ENCODE results near the gene EGFL7.

EGFL7 gene

GRCh38 chr9:136643596-136644342 is 18.9 kb upstream of the EGFL7 start:
- DNase-seq (ENCODE audit: insufficient read length, low spot score) (no peak), FAIRE-seq (no peak)

- FAIRE-seq, result no peak
- DNase-seq (ENCODE audit: insufficient read length, low spot score), result no peak
Observed at GRCh38 chr9:136644343-136644592, 18.4 kb upstream of the EGFL7 start.

DNA sequence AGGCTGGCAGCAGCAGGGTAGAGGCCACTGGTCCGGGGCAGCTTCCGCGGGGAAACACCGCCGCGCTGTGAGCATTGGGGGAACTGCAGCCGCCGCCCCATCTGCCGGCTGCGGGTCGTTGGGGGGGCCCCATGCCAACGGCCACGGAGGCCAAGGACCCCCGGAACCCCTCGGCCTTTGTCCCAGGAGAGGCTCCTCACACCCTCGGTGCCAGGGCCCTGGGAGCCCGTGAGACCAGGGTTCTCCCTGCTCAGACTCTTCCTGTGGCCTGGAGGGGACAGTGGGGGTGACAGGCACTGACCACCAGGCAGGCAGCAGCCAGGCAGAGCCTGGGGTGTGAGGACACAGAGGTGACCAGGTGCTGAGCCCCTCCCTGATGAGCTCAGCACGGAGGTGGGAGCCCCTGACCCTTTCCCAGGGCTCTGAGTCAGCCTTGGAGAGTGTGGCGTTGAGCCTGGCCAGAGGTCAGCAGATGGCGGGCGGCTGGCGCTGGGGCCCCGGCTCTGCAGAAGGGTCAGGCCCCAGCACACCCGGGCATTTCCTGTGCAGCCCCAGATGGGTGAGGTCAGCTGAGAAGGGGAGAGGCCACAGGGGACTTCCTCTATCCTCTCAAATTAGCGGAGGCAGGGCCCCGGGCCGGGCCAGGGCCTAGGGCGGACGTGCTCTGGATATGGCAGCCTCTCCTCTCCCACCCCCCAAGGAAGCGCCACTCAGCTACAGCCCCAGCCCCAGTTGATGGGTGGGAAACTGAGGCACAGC is 17.9 kb upstream of the EGFL7 start:
- no peak for FAIRE-seq
- no peak for DNase-seq (ENCODE audit: insufficient read length, low spot score)

DNA sequence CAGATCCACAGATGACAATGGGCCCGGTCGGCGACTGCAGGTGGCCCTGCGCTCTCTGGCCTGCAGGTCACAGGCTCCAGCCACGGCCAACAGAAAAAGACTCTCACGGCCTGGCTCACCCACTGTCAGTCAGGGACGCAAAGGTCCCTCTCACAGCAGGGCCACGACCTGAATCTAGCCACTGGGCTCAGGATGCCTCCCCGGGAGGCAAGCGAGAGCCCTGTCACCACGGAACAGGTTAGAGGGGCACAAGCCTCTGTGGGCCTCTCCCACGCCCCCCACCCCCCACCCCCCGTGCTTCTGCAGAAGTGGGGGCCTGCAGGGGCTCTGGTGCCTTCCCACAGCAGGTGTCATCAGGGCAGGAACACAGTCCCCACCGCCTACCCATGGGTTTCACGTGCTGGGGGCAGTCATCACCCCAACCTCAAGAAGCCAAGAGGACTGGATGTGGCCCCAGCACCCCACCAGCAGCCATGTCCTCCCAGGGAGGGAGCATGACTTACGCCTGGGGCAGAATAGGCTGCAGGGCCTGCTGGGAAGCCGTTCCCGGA is 17.3 kb upstream of the EGFL7 start:
- FAIRE-seq, result no peak
- no peak for DNase-seq (ENCODE audit: insufficient read length, low spot score)

GRCh38 chr9:136645903-136646754 is 16.6 kb upstream of the EGFL7 start:
- DNase-seq (ENCODE audit: insufficient read length, low spot score), result no peak
- no peak for FAIRE-seq

DNA sequence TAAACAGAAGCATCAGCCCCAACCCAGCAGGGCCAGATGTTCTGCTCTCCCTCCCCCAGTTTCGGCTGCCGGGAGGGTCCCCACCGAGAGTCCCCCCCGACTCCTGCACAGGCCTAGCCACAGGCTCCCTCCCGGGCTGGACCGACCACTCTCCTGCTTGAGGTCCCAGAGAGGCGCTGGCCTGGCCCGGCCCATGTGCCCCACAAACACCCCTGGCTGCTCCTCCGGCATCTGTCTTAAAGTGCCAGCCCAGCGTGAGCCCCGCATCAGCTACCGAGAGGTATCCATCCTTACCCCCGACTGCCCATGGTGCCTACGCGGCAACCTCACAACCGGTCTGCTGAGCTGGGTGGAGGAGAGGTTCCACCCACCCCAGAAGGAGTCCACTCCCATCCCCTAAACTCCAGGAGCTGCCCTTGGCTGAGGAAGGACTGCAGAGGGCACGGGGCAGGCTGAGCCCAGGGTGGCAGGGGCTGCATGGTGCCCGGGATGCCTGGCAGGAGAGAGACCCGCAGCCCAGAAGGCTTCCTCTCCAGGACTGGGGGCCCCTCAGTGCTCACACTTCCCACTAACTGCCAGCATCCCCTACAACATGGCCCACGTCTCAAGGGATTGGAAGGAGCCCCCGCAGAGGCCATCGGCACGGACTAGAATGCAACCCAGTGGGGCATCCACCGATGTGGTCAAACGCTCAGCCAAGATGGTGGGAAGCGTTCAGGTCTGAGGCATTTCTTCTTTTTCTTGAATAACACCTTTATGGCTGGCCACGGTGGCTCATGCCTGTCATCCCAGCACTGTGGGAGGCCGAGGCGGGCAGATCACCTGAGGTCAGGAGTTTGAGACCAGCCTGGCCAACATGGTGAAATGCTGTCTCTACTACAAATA is 15.6 kb upstream of the EGFL7 start:
- no peak for FAIRE-seq
- DNase-seq (ENCODE audit: insufficient read length, low spot score), result no peak

DNA sequence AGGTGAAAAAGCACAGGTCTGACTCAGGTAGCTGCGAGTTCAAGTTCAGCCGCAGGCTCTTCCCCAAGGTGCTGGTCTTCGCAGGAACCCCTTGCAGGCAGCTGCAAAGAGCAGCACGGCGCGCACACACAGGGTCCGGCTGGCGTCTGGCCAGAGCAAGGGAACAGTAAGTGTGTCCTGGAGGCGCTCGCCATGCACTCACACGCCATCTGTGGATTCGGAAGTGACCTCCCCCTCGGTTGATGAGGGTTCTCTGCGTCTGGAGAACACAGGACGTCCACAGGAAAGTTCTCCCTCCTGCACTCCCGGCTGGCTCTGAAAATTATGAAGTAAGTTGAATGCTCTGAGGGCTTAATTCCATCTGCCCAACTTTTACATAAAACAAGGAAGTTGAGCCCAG is 14.0 kb upstream of the EGFL7 start:
- DNase-seq (ENCODE audit: insufficient read length, low spot score) (no peak), FAIRE-seq (no peak)

GRCh38 chr9:136650021-136650420 is 12.7 kb upstream of the EGFL7 start:
- FAIRE-seq, result no peak
- no peak for DNase-seq (ENCODE audit: insufficient read length, low spot score)

- DNase-seq (ENCODE audit: insufficient read length, low spot score) (no peak), FAIRE-seq (no peak)
Observed at GRCh38 chr9:136650648-136651047, 12.1 kb upstream of the EGFL7 start.

DNA sequence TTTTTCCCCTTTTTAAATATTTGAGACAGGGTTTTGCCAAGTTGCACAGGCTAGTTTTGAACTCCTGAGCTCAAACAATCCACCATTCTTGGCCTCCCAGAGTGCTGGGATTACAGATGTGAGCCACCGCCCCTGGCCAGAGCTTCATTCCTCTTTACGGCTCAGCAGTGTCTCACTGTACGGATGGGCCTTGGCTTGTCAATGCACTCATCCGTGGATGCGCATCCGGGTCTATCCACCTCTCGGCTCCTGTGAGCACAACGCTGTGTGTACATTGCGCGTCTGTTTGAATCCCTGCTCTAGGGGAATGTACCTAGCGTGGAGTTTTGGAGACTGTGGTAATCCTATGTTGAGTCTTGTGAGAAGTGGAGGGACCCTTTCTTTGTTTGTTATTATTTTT is 10.9 kb upstream of the EGFL7 start:
- no peak for DNase-seq (ENCODE audit: insufficient read length, low spot score)
- FAIRE-seq, result no peak

DNA sequence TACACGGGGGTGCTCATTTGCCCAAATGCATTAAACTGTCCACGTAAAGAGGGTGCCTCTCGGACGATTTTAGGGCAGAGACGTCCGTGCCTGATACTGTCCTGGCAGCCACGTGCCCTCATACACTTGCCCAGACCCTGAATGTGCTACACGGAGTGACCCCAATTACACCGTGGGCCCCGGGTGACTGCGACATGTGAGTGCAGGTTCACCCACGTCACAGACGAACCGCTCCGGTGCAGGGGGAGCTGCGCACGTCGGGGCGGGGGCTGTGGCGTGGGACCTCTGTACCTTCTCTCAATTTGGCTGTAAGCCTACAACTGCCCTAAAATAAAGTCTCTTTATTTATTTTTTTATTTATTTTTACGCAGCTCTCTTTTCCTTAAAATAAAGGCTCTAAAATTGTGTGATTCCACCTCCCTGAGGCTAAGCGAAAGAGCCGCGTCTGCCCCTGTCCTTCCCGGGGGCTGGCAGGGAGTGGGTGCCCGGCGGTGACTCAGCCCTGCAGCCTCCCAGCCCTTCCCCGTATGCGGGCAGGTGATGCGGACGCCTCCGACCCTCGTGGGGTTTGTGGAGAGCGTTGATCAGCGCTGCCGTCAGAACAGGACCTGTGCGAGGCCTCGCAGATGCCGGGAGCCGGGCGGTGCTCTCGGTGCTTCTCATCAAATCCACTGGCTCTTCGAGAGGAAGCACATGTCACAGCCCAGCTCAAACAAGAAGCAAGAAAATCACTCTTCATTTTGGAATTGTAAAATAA is 9.2 kb upstream of the EGFL7 start:
- FAIRE-seq, result no peak
- no peak for DNase-seq (ENCODE audit: insufficient read length, low spot score)

DNA sequence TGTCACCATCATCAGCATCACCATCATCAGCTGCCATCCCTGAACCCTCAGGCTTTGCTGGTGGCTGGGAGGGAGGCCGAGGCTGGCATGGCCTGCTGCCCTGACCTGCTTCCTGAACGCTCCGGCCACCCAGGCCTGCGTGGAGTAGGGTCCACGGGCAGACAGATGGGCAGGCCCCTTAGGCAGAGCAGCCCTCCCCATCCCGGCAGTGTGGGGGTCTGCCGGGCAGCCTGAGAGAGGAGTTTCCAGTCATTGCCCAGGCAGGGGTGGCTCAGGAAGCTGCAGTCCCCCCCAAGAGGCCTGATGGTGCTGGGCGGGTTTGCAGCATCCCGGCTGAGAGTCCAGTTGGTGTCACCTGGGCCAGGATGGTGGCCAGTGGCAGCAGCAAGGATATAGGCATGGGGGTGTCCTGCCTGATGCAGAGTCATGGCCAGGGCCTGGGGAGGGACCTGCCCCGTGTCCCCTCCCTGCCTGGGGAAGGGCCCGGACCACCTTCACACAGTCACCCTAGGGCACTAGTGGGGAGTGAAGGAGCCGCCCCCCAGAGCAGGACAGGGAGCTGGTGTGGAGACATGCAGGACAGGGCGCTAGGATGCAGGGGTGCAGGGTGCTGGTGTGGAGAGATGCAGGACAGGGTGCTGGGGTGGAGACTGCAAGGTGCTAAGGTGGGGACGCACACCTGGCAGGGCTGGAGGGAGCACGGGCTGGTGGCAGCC is 7.7 kb upstream of the EGFL7 start:
- FAIRE-seq, result no peak

DNA sequence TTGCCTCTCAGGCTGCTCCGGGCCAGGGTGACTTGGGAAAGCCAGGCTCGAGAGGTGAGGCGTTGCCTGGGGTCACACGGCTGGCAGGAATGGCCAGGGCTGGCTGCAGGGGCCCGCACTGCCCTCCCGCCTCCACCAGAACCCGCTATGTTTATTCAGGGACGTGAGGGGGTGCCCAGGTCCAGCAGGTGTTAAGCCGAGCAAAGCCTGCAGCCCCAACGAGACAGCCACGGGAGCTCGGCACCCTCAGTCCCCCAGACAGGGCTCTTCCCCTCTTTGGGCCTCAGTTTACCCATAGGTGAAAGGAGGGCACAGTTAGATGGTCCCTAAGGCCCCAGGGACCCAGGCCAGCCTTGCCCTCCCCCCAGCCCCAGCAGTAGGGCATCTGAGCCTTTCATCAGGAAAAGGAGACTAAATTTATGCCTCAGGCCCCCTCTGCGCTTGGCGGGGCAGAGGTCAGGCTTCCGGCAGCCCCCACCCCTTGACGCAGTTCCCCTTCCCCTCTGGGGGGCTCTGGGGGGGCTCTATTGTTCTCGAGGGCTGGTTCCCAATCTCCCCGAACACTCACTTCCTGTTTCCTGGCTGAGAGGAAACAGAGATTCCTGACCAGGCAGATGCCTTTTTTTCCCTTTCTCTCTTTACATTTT is 7.1 kb upstream of the EGFL7 start:
- FAIRE-seq (no peak), DNase-seq (ENCODE audit: insufficient read length, low spot score) (no peak)

More for the DNA sequence above, 7.7 kb upstream of the EGFL7 start:
- no peak for DNase-seq (ENCODE audit: insufficient read length, low spot score)

DNA sequence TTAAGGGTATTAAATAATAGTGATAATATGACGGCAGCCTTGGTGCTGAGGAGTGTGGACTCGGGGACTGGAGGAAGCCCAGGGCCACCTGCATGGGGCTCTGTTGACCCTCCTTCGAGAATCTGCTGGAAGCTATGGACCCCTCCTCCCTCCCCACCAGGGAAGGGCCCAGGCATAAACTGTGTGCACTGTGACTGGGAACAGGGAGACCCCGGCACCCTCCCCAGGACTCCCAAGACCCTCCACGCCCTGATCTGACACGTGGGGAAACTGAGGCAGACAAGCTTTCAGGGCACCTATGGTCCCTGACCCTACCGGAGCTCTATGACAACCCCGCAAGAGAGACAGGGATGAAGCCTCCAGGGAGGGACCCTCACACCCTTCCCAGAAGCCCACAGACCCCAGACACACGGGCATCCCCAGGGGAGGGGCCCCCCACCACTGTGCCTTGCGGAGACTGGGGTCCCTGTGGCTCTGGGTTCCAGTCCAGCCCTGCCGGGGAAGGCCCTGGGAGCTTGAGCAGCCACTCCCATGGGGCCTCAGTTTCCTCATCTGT is 6.5 kb upstream of the EGFL7 start:
- no peak for DNase-seq (ENCODE audit: insufficient read length, low spot score)
- FAIRE-seq, result no peak

- FAIRE-seq (no peak), DNase-seq (ENCODE audit: insufficient read length, low spot score) (no peak)
Observed at GRCh38 chr9:136656795-136657611, 5.7 kb upstream of the EGFL7 start.

- no peak for DNase-seq (ENCODE audit: insufficient read length, low spot score)
- FAIRE-seq, result no peak
Observed at GRCh38 chr9:136657974-136658848, 4.5 kb upstream of the EGFL7 start.

Data from HTR-8/SVneo (cell line).